ENCODE results near the gene RPL21.
"Not testable (repeated sequence)": the region's sequence is repeated elsewhere in the genome, so short reads cannot be mapped to it uniquely, and the experiment has no call there.

The RPL21 gene

GRCh38 chr13:27290715-27291114 lies 39.4 kb downstream of the RPL21 start:
- no peak for DNase-seq (ENCODE audit: low read depth)

DNA sequence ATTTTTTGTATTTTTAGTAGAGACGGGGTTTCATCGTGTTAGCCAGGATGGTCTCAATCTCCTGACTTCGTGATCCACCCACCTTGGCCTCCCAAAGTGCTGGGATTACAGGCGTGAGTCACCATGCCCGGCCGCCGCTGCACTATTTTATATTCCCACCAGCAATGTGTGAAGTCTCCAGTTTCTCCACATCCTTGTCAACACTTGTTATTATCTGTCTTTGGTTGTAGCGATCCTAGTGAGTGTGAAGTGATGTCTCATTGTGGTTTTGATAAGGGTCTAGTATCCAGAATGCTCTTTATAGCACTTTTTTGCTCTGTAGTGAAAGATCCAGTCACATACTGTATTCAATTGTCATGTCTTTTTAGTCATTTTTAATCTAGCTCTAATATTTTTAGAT lies 40.6 kb downstream of the RPL21 start:
- not testable (repeated sequence) for DNase-seq (ENCODE audit: low read depth)

- no peak for DNase-seq (ENCODE audit: low read depth)
Measured at GRCh38 chr13:27293076-27293691, 41.8 kb downstream of the RPL21 start.

DNA sequence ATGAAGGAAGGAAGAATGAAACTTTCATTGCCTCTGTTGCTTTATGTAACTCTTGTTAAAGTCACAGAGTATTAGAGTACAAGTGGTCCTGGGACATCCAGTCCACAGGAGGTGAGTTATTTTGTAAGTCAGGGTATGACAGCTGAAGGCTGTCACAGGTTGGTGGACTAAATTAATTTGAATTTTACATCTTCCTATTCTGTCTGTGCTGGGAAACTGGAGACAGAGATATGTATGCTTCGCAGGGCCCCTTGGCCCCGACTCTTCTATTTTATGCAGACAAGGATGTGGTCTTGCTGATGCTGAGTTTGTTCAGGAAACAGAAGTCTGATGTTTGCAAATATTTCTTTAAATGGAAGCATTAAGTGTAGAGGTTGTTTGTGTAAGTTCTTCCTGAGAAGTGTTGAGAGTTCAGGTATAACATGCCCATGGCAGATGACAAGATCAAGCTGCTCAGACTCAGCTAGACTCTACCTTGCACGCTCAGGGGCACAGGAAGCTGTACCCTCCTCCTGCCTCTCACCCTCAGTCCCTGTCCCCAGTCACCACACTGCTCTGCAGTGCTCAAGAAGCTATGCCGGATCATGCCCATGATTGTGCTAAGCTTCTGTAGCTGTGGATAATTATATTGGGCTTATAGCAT lies 42.6 kb downstream of the RPL21 start:
- no peak for DNase-seq (ENCODE audit: low read depth)

GRCh38 chr13:27295096-27295495 lies 43.7 kb downstream of the RPL21 start:
- DNase-seq (ENCODE audit: low read depth): no peak

DNA sequence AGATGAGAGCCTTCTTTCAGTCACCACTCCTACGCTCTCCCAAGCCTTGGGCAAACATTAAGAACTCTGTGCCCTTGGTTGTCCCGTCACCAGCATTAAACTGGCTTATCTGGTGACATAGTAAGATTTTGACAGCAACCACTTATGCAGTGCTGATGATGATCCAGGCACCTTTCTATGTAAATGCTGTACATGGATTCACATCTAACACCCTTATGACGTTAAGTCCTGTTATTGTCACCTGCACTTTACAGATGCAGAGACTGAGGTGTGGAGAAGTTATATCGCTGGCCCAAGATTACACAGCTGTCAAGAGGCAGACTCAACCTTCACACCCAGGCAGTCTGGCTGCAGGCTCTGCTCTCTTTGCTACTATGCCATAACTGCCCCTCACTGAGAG lies 44.3 kb downstream of the RPL21 start:
- no peak for DNase-seq (ENCODE audit: low read depth)

- DNase-seq (ENCODE audit: low read depth): no peak
Measured at GRCh38 chr13:27296496-27296895, 45.1 kb downstream of the RPL21 start.

- DNase-seq (ENCODE audit: low read depth): no peak
Measured at GRCh38 chr13:27298849-27299248, 47.5 kb downstream of the RPL21 start.

DNA sequence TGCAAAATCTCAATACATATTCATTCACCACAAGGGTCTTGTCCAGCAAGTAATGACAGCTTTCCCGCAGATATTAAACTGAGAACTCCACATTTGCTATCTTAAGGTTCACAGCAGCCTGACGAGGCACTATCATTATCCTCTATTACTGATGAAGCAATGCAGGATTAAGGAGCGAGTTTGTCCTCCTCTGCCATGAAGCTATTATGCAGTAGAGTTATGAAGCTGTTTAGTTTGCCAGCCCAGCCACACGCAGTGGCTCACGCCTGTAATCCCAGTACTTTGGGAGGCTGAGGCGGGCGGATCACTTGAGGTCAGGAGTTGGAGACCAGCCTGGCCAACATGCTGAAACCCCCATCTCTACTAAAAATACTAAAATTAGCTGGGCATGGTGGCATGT lies 49.0 kb downstream of the RPL21 start:
- DNase-seq (ENCODE audit: low read depth): not testable (repeated sequence)

GRCh38 chr13:27300941-27301586 lies 49.7 kb downstream of the RPL21 start:
- DNase-seq (ENCODE audit: low read depth): no peak

DNA sequence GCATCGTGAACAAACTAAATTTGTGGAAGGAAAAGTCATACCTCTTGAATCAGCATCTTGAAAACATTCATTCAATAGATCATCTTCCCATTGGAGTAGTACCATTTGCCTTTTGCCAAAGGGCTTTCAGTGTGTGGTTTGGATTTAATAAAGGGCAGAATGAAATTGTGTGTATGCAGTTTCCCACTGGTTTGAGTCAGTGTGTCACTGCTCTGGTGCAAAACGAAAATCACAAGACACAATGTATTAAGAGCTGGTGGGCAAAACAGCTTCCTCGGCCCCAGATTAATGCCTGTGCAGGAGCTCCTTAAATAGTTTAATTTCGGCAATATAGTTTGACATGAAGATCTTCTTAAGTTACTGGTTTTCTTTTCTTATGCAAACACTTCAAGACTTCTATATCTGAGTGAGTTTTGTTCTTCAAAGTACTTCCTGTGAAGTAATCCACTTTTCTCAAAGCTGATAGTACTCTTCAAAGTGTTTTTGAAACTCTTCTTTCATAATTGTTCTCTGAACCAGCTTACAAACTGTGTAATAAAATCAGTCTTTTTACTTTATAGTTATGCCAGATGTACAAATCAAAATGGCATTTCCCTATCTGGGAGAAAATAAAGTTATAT lies 51.4 kb downstream of the RPL21 start:
- no peak for DNase-seq (ENCODE audit: low read depth)

- DNase-seq (ENCODE audit: low read depth): no peak
Measured at GRCh38 chr13:27304099-27304498, 52.7 kb downstream of the RPL21 start.

- DNase-seq (ENCODE audit: low read depth): no peak
Measured at GRCh38 chr13:27304611-27305010, 53.3 kb downstream of the RPL21 start.
